DLD1 (cell line): ENCODE data around the gene RNF40.
"Not testable (repeated sequence)": the region's sequence is repeated elsewhere in the genome, so short reads cannot be mapped to it uniquely, and the experiment has no call there.

Experiments used
- in situ Hi-C: cut with HindIII; loops from 2 replicates; pipeline ENCODE4 v1.10.0; 2017; ENCODE audit warnings: low sequenced_read_pairs

The RNF40 gene

GRCh38 chr16:30813821-30814189 lies 51.7 kb downstream of the RNF40 start:
- in situ Hi-C loops: no loop called here

DNA sequence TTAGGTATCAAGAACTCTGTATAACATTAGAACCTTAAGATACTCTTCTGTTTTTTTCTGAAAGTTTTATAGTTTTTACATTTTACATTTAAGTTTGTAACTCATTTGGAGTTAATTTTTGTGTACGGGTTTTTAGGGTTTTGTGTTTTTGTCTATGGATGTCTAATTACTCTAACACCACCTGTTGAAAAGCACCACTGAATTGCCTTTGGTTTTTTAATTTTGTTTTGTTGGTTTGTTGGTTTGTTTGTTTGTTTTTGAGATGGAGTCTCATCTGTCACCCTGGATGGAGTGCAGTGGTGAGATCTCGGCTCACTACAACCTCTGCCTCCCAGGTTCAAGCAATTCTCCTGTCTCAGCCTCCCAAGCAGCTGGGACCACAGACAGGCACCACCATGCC lies 54.6 kb downstream of the RNF40 start:
- in situ Hi-C loops: no loop called here

DNA sequence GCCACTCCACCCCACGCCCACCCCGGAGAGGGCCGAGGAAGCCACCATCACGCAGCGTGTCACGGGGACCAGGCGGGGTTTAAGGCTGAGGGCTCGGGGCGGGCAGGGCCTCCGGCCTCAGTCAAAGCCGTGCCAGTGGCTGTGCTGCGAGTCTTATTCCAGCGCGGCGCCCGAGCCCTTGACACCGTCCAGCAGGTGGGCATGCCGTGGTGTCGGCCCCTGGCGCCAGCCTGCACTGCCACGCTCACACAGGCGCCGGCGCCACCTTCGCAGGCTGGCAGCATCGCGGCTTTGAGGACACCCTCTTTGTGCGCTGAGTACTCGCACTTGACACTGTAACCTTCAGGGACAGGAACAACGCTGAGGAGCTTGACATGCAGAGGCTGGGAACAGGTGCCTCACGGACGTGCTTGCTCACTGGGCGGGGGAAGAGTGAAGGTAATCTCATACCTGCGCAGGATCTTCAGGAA lies 58.9 kb downstream of the RNF40 start:
- in situ Hi-C loops: no loop called here

GRCh38 chr16:30821441-30821840 lies 59.3 kb downstream of the RNF40 start:
- in situ Hi-C loops: not testable (repeated sequence)

- in situ Hi-C loops: no loop called here
Observed at GRCh38 chr16:30821891-30822290, 59.8 kb downstream of the RNF40 start.
